Esophagus muscularis mucosa (tissue), 4 donors: ENCODE results near the gene FAM111A. TPM values are rescaled to one million over a fixed set of nuclear protein-coding genes. Genes with fewer than 3 reads are reported as not detected.
"Not testable (repeated sequence)": the region's sequence is repeated elsewhere in the genome, so short reads cannot be mapped to it uniquely, and the experiment has no call there.

ENCODE experiments used
- DNase-seq: peaks from one replicate; pipeline ENCODE4 v3.0.0-alpha.2; 2017; ENCODE audit errors: extremely low spot score
- H3K27ac ChIP-seq, 4 donors: fragments of 200-600 bp; sonication (generic); replicated peaks in 1 of 4; 1 replicate in 3 of 4; 2 replicates in 1 of 4; pipeline ENCODE4 v1.5.1; 2016 to 2019; ENCODE audit warnings: mild to moderate bottlenecking in 1 of 4
- H3K27me3 ChIP-seq, 4 donors: fragments of 200-600 bp; sonication (generic); one replicate each; pipeline versions ENCODE4 v1.5.1 to v1.6.0; 2016 to 2019
- H3K36me3 ChIP-seq, 4 donors: fragments of 200-600 bp; sonication (generic); one replicate each; pipeline ENCODE4 v1.5.1; 2016 to 2019
- H3K4me1 ChIP-seq, 4 donors: fragments of 200-600 bp; sonication (generic); one replicate each; pipeline ENCODE4 v1.5.1; 2016 to 2019
- H3K4me3 ChIP-seq, 4 donors: fragments of 200-600 bp; sonication (generic); 1 replicate in 2 of 4; 2 replicates in 2 of 4; pipeline ENCODE4 v1.5.1; 2016 to 2019; ENCODE audit warnings: mild to moderate bottlenecking in 4 of 4, moderate library complexity in 1 of 4
- H3K9me3 ChIP-seq, 4 donors: fragments of 200-600 bp; sonication (generic); 1 replicate in 3 of 4; 2 replicates in 1 of 4; pipeline ENCODE4 v1.5.1; 2016 to 2019
- CTCF ChIP-seq, 3 experiments: fragments of 200-600 bp in 2 of 3; fragments of 450-650 bp in 1 of 3; sonication (generic) in 2 of 3; IDR thresholded peaks; one replicate each; pipeline ENCODE4 v1.5.1; 2017 to 2019; ENCODE audit warnings: antibody characterized with exemption in 3 of 3, mild to moderate bottlenecking in 2 of 3, moderate library complexity in 1 of 3
- EP300 ChIP-seq: sonication (generic); formaldehyde crosslinking; IDR thresholded peaks from one replicate; pipeline ENCODE4 v1.6.1; 2017; ENCODE audit warnings: antibody characterized with exemption
- POLR2A ChIP-seq: fragments of 450-650 bp; IDR thresholded peaks from one replicate; pipeline ENCODE4 v1.6.1; 2017; ENCODE audit warnings: antibody characterized with exemption, moderate library complexity, mild to moderate bottlenecking, low read depth
- POLR2AphosphoS5 ChIP-seq, 2 donors: sonication (generic); formaldehyde crosslinking; IDR thresholded peaks; one replicate each; pipeline ENCODE4 v1.6.1; 2017; ENCODE audit warnings: antibody characterized with exemption in 2 of 2
- WGBS: methylation state at CpG from one replicate; pipeline ENCODE4 v1.1.5; 2018; 5-methylcytosine and 5-hydroxymethylcytosine counted together
- intact Hi-C: fragments of 100-400 bp; cut with DNase I; formaldehyde crosslinking; loops from one replicate; pipeline ENCODE4 v1.15.1; 2023
- total RNA-seq, 4 donors: library from RNA; depleted of rRNA; stranded (reverse); fragments of >200 nt; gene quantifications; one replicate each; pipeline versions ENCODE4 v1.1.0 to v1.2.1, GENCODE V29; 2016

The FAM111A gene
- total RNA-seq, 4 donors from 2014 or later = 8.9 to 22.4 (median 17.6) TPM

GRCh38 chr11:59115553-59115952 is 27.1 kb upstream of the FAM111A start:
- Histone ChIP-seq H3K4me3 (no peak overlapping the region), H3K27me3 (no peaks in the 10 kb centered on the region), H3K36me3 (no peaks in the 10 kb centered on the region), H3K27ac (no peak overlapping the region), H3K4me1 (no peaks in the 10 kb centered on the region), H3K9me3 (peaks cover 0 to 26% (median 16%) of the 10 kb centered on the region in 4 donors)
- intact Hi-C loops = no loop called here
- no peak for TF ChIP-seq POLR2A
- no peak for TF ChIP-seq POLR2AphosphoS5 (IDR thresholded peaks at IDR 0.05)
- no peak for TF ChIP-seq CTCF (IDR thresholded peaks at IDR 0.05)
- TF ChIP-seq EP300 = no peak
- 100% methylated on average over 1 of the region's 1 CpG for WGBS
- DNase-seq = no peak

GRCh38 chr11:59117774-59118173 is 24.9 kb upstream of the FAM111A start:
- Histone ChIP-seq H3K4me1 (no peaks in the 10 kb centered on the region), H3K36me3 (no peaks in the 10 kb centered on the region), H3K9me3 (peaks cover 0 to 26% (median 16%) of the 10 kb centered on the region in 4 donors), H3K4me3 (no peak overlapping the region), H3K27ac (no peak overlapping the region), H3K27me3 (no peaks in the 10 kb centered on the region)
- peak; percentile 29 for DNase-seq
- no peak for TF ChIP-seq CTCF (IDR thresholded peaks at IDR 0.05)
- no peak for TF ChIP-seq EP300
- no peak for TF ChIP-seq POLR2AphosphoS5 (IDR thresholded peaks at IDR 0.05)
- TF ChIP-seq POLR2A = no peak
- intact Hi-C loops = no loop called here
- 92% methylated on average over 2 of the region's 2 CpGs for WGBS

- no peaks in the 10 kb centered on the region for H3K36me3 ChIP-seq
- no peak for TF ChIP-seq EP300
Measured at GRCh38 chr11:59119826-59120225, 22.8 kb upstream of the FAM111A start.

GRCh38 chr11:59135648-59136461 is 6.8 kb upstream of the FAM111A start:
- DNase-seq = peak; percentile 94
- no peak overlapping the region for H3K27ac ChIP-seq
- peaks cover 10 to 42% (median 13%) of the 10 kb centered on the region in 4 donors for H3K36me3 ChIP-seq
- TF ChIP-seq POLR2A (no peak), EP300 (no peak), POLR2AphosphoS5 (IDR thresholded peaks at IDR 0.05) (no peak), CTCF (IDR thresholded peaks at IDR 0.05) (peak in 2 of 3 experiments; percentile 90 to 94)
- no peaks in the 10 kb centered on the region for H3K9me3 ChIP-seq
- no peaks in the 10 kb centered on the region for H3K27me3 ChIP-seq
- peak overlapping the region in 3 of 4 donors; percentile 12 to 22 (median 15) for H3K4me3 ChIP-seq
- H3K4me1 ChIP-seq = peaks cover 0 to 10% (median 7%) of the 10 kb centered on the region in 4 donors
- 24% methylated on average over 9 of the region's 20 CpGs for WGBS
- intact Hi-C loops = loop anchor here (5.0 to 10.0 kb wide), 3 partner anchors 39 to 481 kb away; no protein-coding TSS in a partner anchor

More at GRCh38 chr11:59119826-59120225, 22.8 kb upstream of the FAM111A start:
- Histone ChIP-seq H3K9me3 (peaks cover 0 to 26% (median 16%) of the 10 kb centered on the region in 4 donors), H3K4me3 (no peak overlapping the region), H3K4me1 (no peaks in the 10 kb centered on the region), H3K27ac (no peak overlapping the region), H3K27me3 (no peaks in the 10 kb centered on the region)
- DNase-seq = no peak
- intact Hi-C loops = no loop called here

GRCh38 chr11:59136551-59136950 is 6.1 kb upstream of the FAM111A start:
- DNase-seq, H3K27me3 ChIP-seq, H3K4me1 ChIP-seq, H3K27ac ChIP-seq, H3K4me3 ChIP-seq, H3K9me3 ChIP-seq: not testable (repeated sequence)
- intact Hi-C loops = loop anchor here (5.0 to 10.0 kb wide), 3 partner anchors 39 to 482 kb away; no protein-coding TSS in a partner anchor
- 80% methylated on average over 6 of the region's 6 CpGs for WGBS
- H3K36me3 ChIP-seq = peaks cover 4 to 39% (median 8%) of the 10 kb centered on the region in 4 donors
